ENCODE results near the gene NXN.
A peak's percentile ranks its signal among the peaks of the same experiment; 100 is the strongest.
"Not testable (repeated sequence)": the region's sequence is repeated elsewhere in the genome, so short reads cannot be mapped to it uniquely, and the experiment has no call there.

NXN gene

GRCh38 chr17:978103-979093, 1.2 kb downstream of the NXN start:
- peak overlapping the region; percentile 92 for H3K9ac ChIP-seq (ENCODE audit: insufficient read length, low read depth)

GRCh38 chr17:977166-977565, 2.4 kb downstream of the NXN start:
- Histone ChIP-seq H3K9ac (ENCODE audit: insufficient read length, low read depth) (peak overlapping the region; percentile 21), H3K36me3 (ENCODE audit: insufficient read depth, insufficient read length, low read length) (peaks cover 19% of the 10 kb centered on the region), H3K4me1 (ENCODE audit: insufficient read depth, insufficient read length) (peaks cover 3% of the 10 kb centered on the region), H3K4me3 (ENCODE audit: insufficient read length, low read depth) (peak overlapping the region; percentile 70), H3K27me3 (ENCODE audit: insufficient read depth, insufficient read length) (no peaks in the 10 kb centered on the region), H3K9me3 (ENCODE audit: insufficient read depth, low read length) (no peaks in the 10 kb centered on the region)
- no peak for DNase-seq (ENCODE audit: low read depth, low spot score)
- TF ChIP-seq YY1 (IDR thresholded peaks at IDR 0.05; ENCODE audit: insufficient read depth, insufficient read length), result no peak
- TF ChIP-seq ZNF274 (IDR thresholded peaks at IDR 0.05; ENCODE audit: low read depth, low read length), result no peak
- TF ChIP-seq SUZ12 (IDR thresholded peaks at IDR 0.05; ENCODE audit: extremely low read depth, insufficient read depth, insufficient read length), result no peak

More at GRCh38 chr17:978103-979093, 1.2 kb downstream of the NXN start:
- Histone ChIP-seq H3K4me1 (ENCODE audit: insufficient read depth, insufficient read length) (no peaks in the 10 kb centered on the region), H3K4me3 (ENCODE audit: insufficient read length, low read depth) (peak overlapping the region; percentile 70), H3K9me3 (ENCODE audit: insufficient read depth, low read length) (no peaks in the 10 kb centered on the region), H3K36me3 (ENCODE audit: insufficient read depth, insufficient read length, low read length) (peaks cover 19% of the 10 kb centered on the region), H3K27me3 (ENCODE audit: insufficient read depth, insufficient read length) (no peaks in the 10 kb centered on the region)
- DNase-seq (ENCODE audit: low read depth, low spot score), result no peak
- TF ChIP-seq SUZ12 (IDR thresholded peaks at IDR 0.05; ENCODE audit: extremely low read depth, insufficient read depth, insufficient read length) (no peak), ZNF274 (IDR thresholded peaks at IDR 0.05; ENCODE audit: low read depth, low read length) (no peak)

GRCh38 chr17:976312-976711, 3.3 kb downstream of the NXN start:
- DNase-seq (ENCODE audit: low read depth, low spot score), result no peak
- no peak overlapping the region for H3K4me3 ChIP-seq (ENCODE audit: insufficient read length, low read depth)
- H3K36me3 ChIP-seq (ENCODE audit: insufficient read depth, insufficient read length, low read length), result peaks cover 21% of the 10 kb centered on the region
- H3K9me3 ChIP-seq (ENCODE audit: insufficient read depth, low read length), result no peaks in the 10 kb centered on the region
- H3K9ac ChIP-seq (ENCODE audit: insufficient read length, low read depth), result no peak overlapping the region
- no peak for TF ChIP-seq SUZ12 (IDR thresholded peaks at IDR 0.05; ENCODE audit: extremely low read depth, insufficient read depth, insufficient read length)
- TF ChIP-seq YY1 (IDR thresholded peaks at IDR 0.05; ENCODE audit: insufficient read depth, insufficient read length), result no peak
- no peak for TF ChIP-seq ZNF274 (IDR thresholded peaks at IDR 0.05; ENCODE audit: low read depth, low read length)
- no peaks in the 10 kb centered on the region for H3K27me3 ChIP-seq (ENCODE audit: insufficient read depth, insufficient read length)
- peaks cover 3% of the 10 kb centered on the region for H3K4me1 ChIP-seq (ENCODE audit: insufficient read depth, insufficient read length)

GRCh38 chr17:975371-975915, 4.1 kb downstream of the NXN start:
- Histone ChIP-seq H3K9me3 (ENCODE audit: insufficient read depth, low read length) (no peaks in the 10 kb centered on the region), H3K4me1 (ENCODE audit: insufficient read depth, insufficient read length) (peaks cover 3% of the 10 kb centered on the region), H3K4me3 (ENCODE audit: insufficient read length, low read depth) (no peak overlapping the region), H3K9ac (ENCODE audit: insufficient read length, low read depth) (no peak overlapping the region), H3K36me3 (ENCODE audit: insufficient read depth, insufficient read length, low read length) (peaks cover 21% of the 10 kb centered on the region), H3K27me3 (ENCODE audit: insufficient read depth, insufficient read length) (no peaks in the 10 kb centered on the region)
- DNase-seq (ENCODE audit: low read depth, low spot score), result no peak
- TF ChIP-seq ZNF274 (IDR thresholded peaks at IDR 0.05; ENCODE audit: low read depth, low read length) (no peak), YY1 (IDR thresholded peaks at IDR 0.05; ENCODE audit: insufficient read depth, insufficient read length) (no peak), SUZ12 (IDR thresholded peaks at IDR 0.05; ENCODE audit: extremely low read depth, insufficient read depth, insufficient read length) (no peak)

- H3K4me1 ChIP-seq (ENCODE audit: insufficient read depth, insufficient read length); DNase-seq (ENCODE audit: low read depth, low spot score); H3K27me3 ChIP-seq (ENCODE audit: insufficient read depth, insufficient read length); H3K9ac ChIP-seq (ENCODE audit: insufficient read length, low read depth); H3K4me3 ChIP-seq (ENCODE audit: insufficient read length, low read depth); H3K9me3 ChIP-seq (ENCODE audit: insufficient read depth, low read length): not testable (repeated sequence)
- H3K36me3 ChIP-seq (ENCODE audit: insufficient read depth, insufficient read length, low read length), result peaks cover 21% of the 10 kb centered on the region
Measured at GRCh38 chr17:974778-975177, 4.8 kb downstream of the NXN start.

GRCh38 chr17:973053-973452, 6.5 kb downstream of the NXN start:
- Histone ChIP-seq H3K4me3 (ENCODE audit: insufficient read length, low read depth) (no peak overlapping the region), H3K4me1 (ENCODE audit: insufficient read depth, insufficient read length) (peaks cover 3% of the 10 kb centered on the region), H3K27me3 (ENCODE audit: insufficient read depth, insufficient read length) (no peaks in the 10 kb centered on the region), H3K9ac (ENCODE audit: insufficient read length, low read depth) (no peak overlapping the region), H3K9me3 (ENCODE audit: insufficient read depth, low read length) (no peaks in the 10 kb centered on the region), H3K36me3 (ENCODE audit: insufficient read depth, insufficient read length, low read length) (peaks cover 23% of the 10 kb centered on the region)
- DNase-seq (ENCODE audit: low read depth, low spot score), result no peak
- no peak for TF ChIP-seq SUZ12 (IDR thresholded peaks at IDR 0.05; ENCODE audit: extremely low read depth, insufficient read depth, insufficient read length)

- H3K4me3 ChIP-seq (ENCODE audit: insufficient read length, low read depth); H3K9ac ChIP-seq (ENCODE audit: insufficient read length, low read depth); DNase-seq (ENCODE audit: low read depth, low spot score); H3K9me3 ChIP-seq (ENCODE audit: insufficient read depth, low read length); H3K27me3 ChIP-seq (ENCODE audit: insufficient read depth, insufficient read length); H3K4me1 ChIP-seq (ENCODE audit: insufficient read depth, insufficient read length): not testable (repeated sequence)
- H3K36me3 ChIP-seq (ENCODE audit: insufficient read depth, insufficient read length, low read length), result peaks cover 23% of the 10 kb centered on the region
Measured at GRCh38 chr17:971861-972260, 7.7 kb downstream of the NXN start.

All from NT2/D1 (cell line).